H9 (cell line): ENCODE results near the gene PGBD5. TPM values are rescaled to one million over a fixed set of nuclear protein-coding genes. Genes with fewer than 3 reads are reported as not detected.
A peak's percentile ranks its signal among the peaks of the same experiment; 100 is the strongest.

Experiments
- DNase-seq: peaks from one replicate; pipeline ENCODE4 v3.0.0-alpha.2; 2017
- H2AFZ ChIP-seq: one replicate; pipeline ENCODE4 v1.6.1; 2013; ENCODE audit warnings: mild to moderate bottlenecking, low read length, control low read depth, moderate library complexity
- H2AK5ac ChIP-seq: 2 replicates; pipeline ENCODE4 v1.6.1; 2013; ENCODE audit warnings: low read length, control low read depth, mixed read lengths; ENCODE audit not compliant: insufficient read length
- H2BK120ac ChIP-seq: one replicate; pipeline ENCODE4 v1.6.1; 2013; ENCODE audit warnings: low read depth, mild to moderate bottlenecking, low read length, control low read depth, inconsistent platforms; ENCODE audit not compliant: poor library complexity, severe bottlenecking
- H2BK12ac ChIP-seq: 2 replicates; pipeline ENCODE4 v1.6.1; 2013; ENCODE audit warnings: low read length, control low read depth, mixed read lengths, low read depth; ENCODE audit not compliant: insufficient read length
- H2BK15ac ChIP-seq: 2 replicates; pipeline ENCODE4 v1.6.1; 2013; ENCODE audit warnings: low read depth, low read length, control low read depth
- H2BK20ac ChIP-seq: one replicate; pipeline ENCODE4 v1.6.1; 2013; ENCODE audit warnings: low read depth, mild to moderate bottlenecking, low read length, control low read depth, inconsistent platforms; ENCODE audit not compliant: poor library complexity, severe bottlenecking
- H2BK5ac ChIP-seq: 2 replicates; pipeline ENCODE4 v1.6.1; 2013; ENCODE audit warnings: low read length, control low read depth, mixed read lengths; ENCODE audit not compliant: insufficient read length
- H3K14ac ChIP-seq: 2 replicates; pipeline ENCODE4 v1.6.1; 2013; ENCODE audit warnings: low read length, control low read depth; ENCODE audit not compliant: insufficient read depth
- H3K18ac ChIP-seq: 2 replicates; pipeline ENCODE4 v1.6.1; 2013; ENCODE audit warnings: low read depth, mild to moderate bottlenecking, mixed read lengths, low read length, control low read depth; ENCODE audit not compliant: insufficient read length
- H3K23ac ChIP-seq: 2 replicates; pipeline ENCODE4 v1.6.1; 2013; ENCODE audit warnings: low read length, control low read depth, mixed read lengths, low read depth; ENCODE audit not compliant: insufficient read length
- H3K23me2 ChIP-seq: 2 replicates; pipeline ENCODE4 v1.6.1; 2013; ENCODE audit warnings: low read depth, mild to moderate bottlenecking, mixed read lengths, low read length, control low read depth; ENCODE audit not compliant: insufficient read length, poor library complexity, severe bottlenecking
- H3K27ac ChIP-seq: 2 replicates; pipeline ENCODE4 v1.5.1; 2013; ENCODE audit warnings: low read length, control low read depth, mixed read lengths, low read depth; ENCODE audit not compliant: insufficient read length
- H3K27me3 ChIP-seq: 2 replicates; pipeline ENCODE4 v1.6.1; 2013; ENCODE audit warnings: low read length, control low read depth, inconsistent platforms; ENCODE audit not compliant: insufficient read depth
- H3K4ac ChIP-seq: 2 replicates; pipeline ENCODE4 v1.6.1; 2013; ENCODE audit warnings: low read depth, mild to moderate bottlenecking, control low read depth, inconsistent platforms, low read length, moderate library complexity
- H3K4me1 ChIP-seq: 2 replicates; pipeline ENCODE4 v1.6.1; 2013; ENCODE audit warnings: low read length, control low read depth, inconsistent platforms; ENCODE audit not compliant: insufficient read depth
- H3K4me2 ChIP-seq: 2 replicates; pipeline ENCODE4 v1.6.1; 2013; ENCODE audit warnings: low read length, control low read depth, mixed read lengths; ENCODE audit not compliant: insufficient read length, insufficient read depth
- H3K56ac ChIP-seq: 2 replicates; pipeline ENCODE4 v1.6.1; 2013; ENCODE audit warnings: low read depth, mild to moderate bottlenecking, mixed read lengths, low read length, control low read depth; ENCODE audit not compliant: insufficient read length
- H3K79me1 ChIP-seq: 2 replicates; pipeline ENCODE4 v1.6.1; 2013; ENCODE audit warnings: low read depth, mild to moderate bottlenecking, moderate library complexity, low read length, control low read depth, inconsistent platforms; ENCODE audit not compliant: insufficient read depth, poor library complexity, severe bottlenecking
- H3K79me2 ChIP-seq: 2 replicates; pipeline ENCODE4 v1.6.1; 2013; ENCODE audit warnings: low read length, control low read depth, inconsistent platforms; ENCODE audit not compliant: insufficient read depth
- H3K9ac ChIP-seq: 2 replicates; pipeline ENCODE4 v1.6.1; 2013; ENCODE audit warnings: low read length, control low read depth, mixed read lengths; ENCODE audit not compliant: insufficient read length; ENCODE audit errors: extremely low read depth
- H3K9me3 ChIP-seq: one replicate; pipeline ENCODE4 v1.6.1; 2013; ENCODE audit warnings: low read depth, low read length, inconsistent platforms; ENCODE audit not compliant: control insufficient read depth
- H3T11ph ChIP-seq: one replicate; pipeline ENCODE4 v1.6.1; 2013; ENCODE audit warnings: mild to moderate bottlenecking, low read length, control low read depth, inconsistent platforms
- H4K20me1 ChIP-seq: one replicate; pipeline ENCODE4 v1.6.1; 2013; ENCODE audit not compliant: control insufficient read depth, insufficient read length, insufficient read depth
- H4K5ac ChIP-seq: 2 replicates; pipeline ENCODE4 v1.6.1; 2013; ENCODE audit warnings: low read depth, mild to moderate bottlenecking, mixed read lengths, low read length, control low read depth; ENCODE audit not compliant: insufficient read length
- H4K8ac ChIP-seq: replicated peaks from 2 replicates; pipeline ENCODE4 v1.6.1; 2013; ENCODE audit warnings: low read length, control low read depth, mixed read lengths, low read depth; ENCODE audit not compliant: insufficient read length
- H4K91ac ChIP-seq: 2 replicates; pipeline ENCODE4 v1.6.1; 2013; ENCODE audit warnings: low read depth, mild to moderate bottlenecking, moderate library complexity, mixed read lengths, low read length, control low read depth; ENCODE audit not compliant: insufficient read length
- H3K27ac Mint-ChIP-seq, 3 experiments: 2 replicates in 2 of 3; 3 replicates in 1 of 3; pipeline ENCODE4 v1.8.0; 2020 to 2021; ENCODE audit warnings: mixed read lengths in 3 of 3, mild to moderate bottlenecking in 1 of 3, moderate library complexity in 1 of 3
- H3K27me3 Mint-ChIP-seq: 2 replicates; pipeline ENCODE4 v1.8.0; 2021; ENCODE audit warnings: low read depth, mild to moderate bottlenecking, moderate library complexity, mixed read lengths
- H3K36me3 Mint-ChIP-seq, 3 experiments: 2 replicates in 2 of 3; 3 replicates in 1 of 3; pipeline ENCODE4 v1.8.0; 2020 to 2021; ENCODE audit warnings: low read depth in 3 of 3, mixed read lengths in 3 of 3; ENCODE audit not compliant: insufficient read depth in 1 of 3
- H3K4me1 Mint-ChIP-seq, 2 experiments: 2 replicates each; pipeline ENCODE4 v1.8.0; 2020; ENCODE audit warnings: mixed read lengths in 2 of 2
- H3K4me3 Mint-ChIP-seq, 2 experiments: 2 replicates in 1 of 2; 3 replicates in 1 of 2; pipeline ENCODE4 v1.8.0; 2020 to 2021; ENCODE audit warnings: mild to moderate bottlenecking in 2 of 2, mixed read lengths in 2 of 2, moderate library complexity in 1 of 2
- H3K9me3 Mint-ChIP-seq, 2 experiments: 2 replicates in 1 of 2; 3 replicates in 1 of 2; pipeline ENCODE4 v1.8.0; 2020; ENCODE audit warnings: mild to moderate bottlenecking in 2 of 2, mixed read lengths in 2 of 2, moderate library complexity in 1 of 2
- CTCF ChIP-seq: fragments of 200-600 bp; sonication (generic); conservative IDR thresholded peaks from 3 replicates; pipeline ENCODE4 v1.8.0; 2021; ENCODE audit warnings: antibody characterized with exemption, mild to moderate bottlenecking
- WGBS: extraction: QIAGEN DNeasy Blood & Tissue Kit; methylation state at CpG from one replicate; pipeline ENCODE4 v1.1.7; 2013; ENCODE audit warnings: missing lambda C conversion rate, low lambda C conversion rate, mixed read lengths; ENCODE audit not compliant: insufficient read length; ENCODE audit errors: extremely low coverage; 5-methylcytosine and 5-hydroxymethylcytosine counted together
- total RNA-seq: library from RNA; stranded (reverse); gene quantifications from 2 replicates; pipeline ENCODE4 v1.2.1, GENCODE V29; 2021

Gene PGBD5
- total RNA-seq, 1 experiment from 2014 or later, result 19.1 TPM

GRCh38 chr1:230455291-230455690, 29.2 kb upstream of the PGBD5 start:
- Histone ChIP-seq H3K23me2 (no peaks in the 10 kb centered on the region), H4K20me1 (no peaks in the 10 kb centered on the region), H3K27me3 (no peaks in the 10 kb centered on the region), H4K8ac (no peak overlapping the region), H3K79me1 (no peaks in the 10 kb centered on the region), H3K9me3 (no peaks in the 10 kb centered on the region), H3K14ac (no peak overlapping the region), H3K23ac (no peak overlapping the region), H2BK5ac (no peak overlapping the region), H3K4me1 (no peaks in the 10 kb centered on the region), H3K9ac (no peak overlapping the region), H3K56ac (no peak overlapping the region), H3K18ac (no peak overlapping the region), H3K79me2 (no peaks in the 10 kb centered on the region), H2AFZ (no peak overlapping the region), H3K4ac (no peak overlapping the region), H4K91ac (no peak overlapping the region), H2AK5ac (no peak overlapping the region), H2BK15ac (no peak overlapping the region; the same call in 1 of the 2 replicates), H2BK120ac (no peak overlapping the region), H2BK20ac (no peak overlapping the region), H3K4me2 (no peak overlapping the region), H4K5ac (no peak overlapping the region), H3T11ph (no peak overlapping the region), H2BK12ac (no peak overlapping the region), H3K27ac (no peak overlapping the region)
- Mint-ChIP-seq H3K36me3 (no peaks in the 10 kb centered on the region), H3K9me3 (no peaks in the 10 kb centered on the region), H3K27ac (peak overlapping the region in 1 of 3 experiments; percentile 83; a peak in 1 of 7 replicates), H3K4me3 (no peak overlapping the region), H3K4me1 (peaks cover 4 to 9% of the 10 kb centered on the region in 2 experiments), H3K27me3 (peaks cover 3% of the 10 kb centered on the region; the same call in 1 of the 2 replicates)
- no peak for TF ChIP-seq CTCF
- no CpG with 5 or more reads among the region's 1 CpG for WGBS
- no peak for DNase-seq
